GM18868 (cell line): ENCODE data around the gene CFAP53.

Experiments used
- ATAC-seq: cut with Tn5 transposase; IDR thresholded peaks from one replicate; pipeline ENCODE4 v1.9.1; 2021; ENCODE audit warnings: mild to moderate bottlenecking, moderate library complexity; ENCODE audit not compliant: unreplicated experiment

CFAP53 gene

GRCh38 chr18:50287441-50288347, 21.4 kb upstream of the CFAP53 start, which contains the start of gene CXXC1:
CXXC1 (minus strand) TSS chr18:50287692; CDS start chr18:50287589, 103 bp downstream.
- peak; percentile 90 for ATAC-seq

- no peak for ATAC-seq
Measured at GRCh38 chr18:50287028-50287440, 20.7 kb upstream of the CFAP53 start.

GRCh38 chr18:50286391-50287027, 20.2 kb upstream of the CFAP53 start:
- ATAC-seq = no peak

- no peak for ATAC-seq
Measured at GRCh38 chr18:50285631-50286321, 19.5 kb upstream of the CFAP53 start.

- no peak for ATAC-seq
Measured at GRCh38 chr18:50285071-50285470, 18.8 kb upstream of the CFAP53 start.

- ATAC-seq = no peak
Measured at GRCh38 chr18:50284255-50284885, 18.1 kb upstream of the CFAP53 start.

- no peak for ATAC-seq
Measured at GRCh38 chr18:50283469-50284209, 17.3 kb upstream of the CFAP53 start.

- no peak for ATAC-seq
Measured at GRCh38 chr18:50282521-50283335, 16.4 kb upstream of the CFAP53 start.

- ATAC-seq = no peak
Measured at GRCh38 chr18:50281972-50282520, 15.8 kb upstream of the CFAP53 start.

GRCh38 chr18:50281295-50281971, 15.1 kb upstream of the CFAP53 start, which contains the start of gene MBD1:
MBD1 (minus strand) TSS chr18:50281523; CDS start chr18:50279992, 1,531 bp downstream.
- peak; percentile 93 for ATAC-seq

- ATAC-seq = no peak
Measured at GRCh38 chr18:50280707-50281294, 14.5 kb upstream of the CFAP53 start.

- ATAC-seq = no peak
Measured at GRCh38 chr18:50279752-50280151, 13.5 kb upstream of the CFAP53 start.

GRCh38 chr18:50277942-50278341, 11.6 kb upstream of the CFAP53 start:
- ATAC-seq = no peak

- no peak for ATAC-seq
Measured at GRCh38 chr18:50276452-50276851, 10.2 kb upstream of the CFAP53 start.

GRCh38 chr18:50275503-50276036, 9.3 kb upstream of the CFAP53 start:
- ATAC-seq = no peak

GRCh38 chr18:50274941-50275340, 8.6 kb upstream of the CFAP53 start:
- no peak for ATAC-seq

- no peak for ATAC-seq
Measured at GRCh38 chr18:50274044-50274442, 7.7 kb upstream of the CFAP53 start.
